DMS79 (cell line): ENCODE measurements around the gene SLC35C1.
"Not testable (repeated sequence)": the region's sequence is repeated elsewhere in the genome, so short reads cannot be mapped to it uniquely, and the experiment has no call there.

ENCODE experiments used
- DNase-seq: peaks from one replicate; lab custom pipeline; 2025; lab: John Stamatoyannopoulos, UW

Gene SLC35C1

GRCh38 chr11:45788887-45789286 is 16.1 kb upstream of the SLC35C1 start:
- DNase-seq = no peak

GRCh38 chr11:45791524-45791923 is 13.4 kb upstream of the SLC35C1 start:
- DNase-seq = no peak

GRCh38 chr11:45794169-45794568 is 10.8 kb upstream of the SLC35C1 start:
- no peak for DNase-seq

- DNase-seq = no peak
Measured at GRCh38 chr11:45795379-45795778, 9.6 kb upstream of the SLC35C1 start.

- DNase-seq = no peak
Measured at GRCh38 chr11:45796461-45796861, 8.5 kb upstream of the SLC35C1 start.

- DNase-seq = peak; percentile 35
Measured at GRCh38 chr11:45798793-45799441, 6.0 kb upstream of the SLC35C1 start.

GRCh38 chr11:45799562-45799961 is 5.4 kb upstream of the SLC35C1 start:
- DNase-seq = no peak

GRCh38 chr11:45800261-45800660 is 4.7 kb upstream of the SLC35C1 start:
- no peak for DNase-seq

- no peak for DNase-seq
Measured at GRCh38 chr11:45801723-45802315, 3.1 kb upstream of the SLC35C1 start.

- DNase-seq = no peak
Measured at GRCh38 chr11:45802531-45803317, 2.2 kb upstream of the SLC35C1 start.

- DNase-seq = peak; percentile 51
Measured at GRCh38 chr11:45803971-45804760, 783 bp upstream of the SLC35C1 start.

- DNase-seq = no peak
Measured at GRCh38 chr11:45805305-45806071, 539 bp downstream of the SLC35C1 start.

GRCh38 chr11:45806072-45806933 is 1.4 kb downstream of the SLC35C1 start:
- no peak for DNase-seq

- DNase-seq = no peak
Measured at GRCh38 chr11:45806937-45807791, 2.2 kb downstream of the SLC35C1 start.

- no peak for DNase-seq
Measured at GRCh38 chr11:45807792-45808238, 2.9 kb downstream of the SLC35C1 start.

GRCh38 chr11:45808427-45808826 is 3.5 kb downstream of the SLC35C1 start:
- not testable (repeated sequence) for DNase-seq

- DNase-seq = no peak
Measured at GRCh38 chr11:45809456-45810395, 4.8 kb downstream of the SLC35C1 start.

GRCh38 chr11:45810431-45811108 is 5.6 kb downstream of the SLC35C1 start:
- DNase-seq = no peak
